ENCODE data around the gene SEPTIN2. TPM values are rescaled to one million over a fixed set of nuclear protein-coding genes. Genes with fewer than 3 reads are reported as not detected.

SEPTIN2 gene
- total RNA-seq, 2 experiments from 2014 or later = 198 to 275 TPM

DNA sequence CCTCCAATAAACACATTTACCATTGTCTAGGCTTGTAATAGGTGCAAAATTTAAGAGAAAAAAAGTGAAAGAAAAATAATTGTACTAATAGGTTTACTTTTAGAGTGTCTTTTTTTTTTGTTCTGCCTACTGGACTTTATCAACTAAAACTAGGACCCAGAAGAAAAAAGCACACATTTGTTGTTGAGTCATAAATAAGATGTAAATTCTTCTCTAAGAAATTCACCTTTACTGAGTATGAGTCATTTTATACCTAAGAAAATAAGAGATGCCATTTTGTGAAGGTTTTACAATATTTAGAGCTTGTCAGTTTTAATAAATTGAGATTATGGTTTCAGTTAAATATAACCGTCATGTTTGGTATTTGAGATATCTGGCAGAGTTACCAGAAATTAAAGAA, 59.6 kb downstream of the SEPTIN2 start:
- DNase-seq (ENCODE audit: low spot score) = no peak
- Histone ChIP-seq H3K36me3 (ENCODE audit: insufficient read depth, low read length) (peaks cover 21% of the 10 kb centered on the region), H3K4me3 (ENCODE audit: low read depth, low read length, poor library complexity, severe bottlenecking) (no peak overlapping the region), H3K4me2 (ENCODE audit: low read length) (no peak overlapping the region), H2AFZ (ENCODE audit: low read length) (no peak overlapping the region), H4K20me1 (ENCODE audit: insufficient read depth, low read length) (0 out of 2 replicates have a peak, but pooled peaks cover 3% of the 10 kb centered on the region), H3K9me3 (ENCODE audit: low read length) (no peaks in the 10 kb centered on the region), H3K4me1 (ENCODE audit: insufficient read depth, low read length, poor library complexity, severe bottlenecking) (peaks cover 49% of the 10 kb centered on the region), H3K9me2 (ENCODE audit: insufficient read depth, low read length) (no peaks in the 10 kb centered on the region), H3K27ac (ENCODE audit: low read depth, low read length, poor library complexity, severe bottlenecking) (no peak overlapping the region), H3K79me2 (ENCODE audit: insufficient read depth, low read depth, low read length) (peaks cover 1% of the 10 kb centered on the region; the same call in 1 of the 2 replicates)
- CTCF ChIA-PET (ENCODE audit: unreplicated experiment) = no interaction called here
- POLR2A ChIA-PET = interaction anchor here (0.7 to 3.2 kb wide), 4 partner anchors 9 to 19 kb away, joined by 3 to 11 read pairs (median 7); no protein-coding TSS in a partner anchor
- BruUV-seq (replicated peaks) = no TSS peak
- no peak for TF ChIP-seq EZH2phosphoT487 (IDR thresholded peaks at IDR 0.05; ENCODE audit: borderline replicate concordance, low read depth, low read length)
- TF ChIP-seq, protein P1, sequence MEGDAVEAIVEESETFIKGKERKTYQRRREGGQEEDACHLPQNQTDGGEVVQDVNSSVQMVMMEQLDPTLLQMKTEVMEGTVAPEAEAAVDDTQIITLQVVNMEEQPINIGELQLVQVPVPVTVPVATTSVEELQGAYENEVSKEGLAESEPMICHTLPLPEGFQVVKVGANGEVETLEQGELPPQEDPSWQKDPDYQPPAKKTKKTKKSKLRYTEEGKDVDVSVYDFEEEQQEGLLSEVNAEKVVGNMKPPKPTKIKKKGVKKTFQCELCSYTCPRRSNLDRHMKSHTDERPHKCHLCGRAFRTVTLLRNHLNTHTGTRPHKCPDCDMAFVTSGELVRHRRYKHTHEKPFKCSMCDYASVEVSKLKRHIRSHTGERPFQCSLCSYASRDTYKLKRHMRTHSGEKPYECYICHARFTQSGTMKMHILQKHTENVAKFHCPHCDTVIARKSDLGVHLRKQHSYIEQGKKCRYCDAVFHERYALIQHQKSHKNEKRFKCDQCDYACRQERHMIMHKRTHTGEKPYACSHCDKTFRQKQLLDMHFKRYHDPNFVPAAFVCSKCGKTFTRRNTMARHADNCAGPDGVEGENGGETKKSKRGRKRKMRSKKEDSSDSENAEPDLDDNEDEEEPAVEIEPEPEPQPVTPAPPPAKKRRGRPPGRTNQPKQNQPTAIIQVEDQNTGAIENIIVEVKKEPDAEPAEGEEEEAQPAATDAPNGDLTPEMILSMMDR (conservative IDR thresholded peaks at IDR 0.05; ENCODE audit: low read length) = no peak
- intact Hi-C loops (cut with micrococcal nuclease; ENCODE audit: unreplicated experiment) = no loop called here

DNA sequence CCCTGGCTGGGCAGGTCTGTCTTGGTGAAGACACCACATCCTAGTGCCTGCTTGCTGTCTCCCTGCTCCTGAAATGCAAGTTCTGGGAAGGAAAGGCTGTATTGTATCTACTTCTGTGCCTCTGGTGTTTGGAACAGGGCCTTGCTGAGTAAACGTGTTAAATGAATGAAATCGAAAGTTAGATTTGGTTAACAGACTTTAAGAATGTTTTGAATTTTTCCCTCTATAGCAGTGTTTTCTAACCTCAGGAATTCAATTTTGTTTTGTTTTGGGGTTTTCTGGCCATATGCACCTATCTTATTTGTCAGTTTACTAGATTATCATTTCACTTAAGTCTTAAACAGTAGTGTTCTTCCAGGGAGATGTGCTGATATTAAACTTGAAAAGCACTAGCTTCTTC, 61.1 kb downstream of the SEPTIN2 start:
- H3K4me2 ChIP-seq (ENCODE audit: low read length) = no peak overlapping the region
- H2AFZ ChIP-seq (ENCODE audit: low read length) = no peak overlapping the region
- H3K79me2 ChIP-seq (ENCODE audit: insufficient read depth, low read depth, low read length) = no peaks in the 10 kb centered on the region
- no peaks in the 10 kb centered on the region for H3K9me3 ChIP-seq (ENCODE audit: low read length)
- DNase-seq (ENCODE audit: low spot score) = no peak
- H3K4me1 ChIP-seq (ENCODE audit: insufficient read depth, low read length, poor library complexity, severe bottlenecking) = peaks cover 37% of the 10 kb centered on the region
- ChIA-PET CTCF (ENCODE audit: unreplicated experiment) (no interaction called here), POLR2A (interaction anchor here (0.5 to 3.2 kb wide), 3 partner anchors 17 to 237 kb away, joined by 3 to 11 read pairs (median 3); no protein-coding TSS in a partner anchor)
- H3K9me2 ChIP-seq (ENCODE audit: insufficient read depth, low read length) = no peaks in the 10 kb centered on the region
- H3K27ac ChIP-seq (ENCODE audit: low read depth, low read length, poor library complexity, severe bottlenecking) = no peak overlapping the region
- H3K36me3 ChIP-seq (ENCODE audit: insufficient read depth, low read length) = peaks cover 21% of the 10 kb centered on the region
- intact Hi-C loops (cut with micrococcal nuclease; ENCODE audit: unreplicated experiment) = no loop called here
- TF ChIP-seq EZH2phosphoT487 (IDR thresholded peaks at IDR 0.05; ENCODE audit: borderline replicate concordance, low read depth, low read length) = no peak
- TF ChIP-seq, protein P1 (conservative IDR thresholded peaks at IDR 0.05; ENCODE audit: low read length) = no peak
- no peak overlapping the region for H3K4me3 ChIP-seq (ENCODE audit: low read depth, low read length, poor library complexity, severe bottlenecking)
- no TSS peak for BruUV-seq (replicated peaks)
- 0 out of 2 replicates have a peak, but pooled peaks cover 3% of the 10 kb centered on the region for H4K20me1 ChIP-seq (ENCODE audit: insufficient read depth, low read length)

DNA sequence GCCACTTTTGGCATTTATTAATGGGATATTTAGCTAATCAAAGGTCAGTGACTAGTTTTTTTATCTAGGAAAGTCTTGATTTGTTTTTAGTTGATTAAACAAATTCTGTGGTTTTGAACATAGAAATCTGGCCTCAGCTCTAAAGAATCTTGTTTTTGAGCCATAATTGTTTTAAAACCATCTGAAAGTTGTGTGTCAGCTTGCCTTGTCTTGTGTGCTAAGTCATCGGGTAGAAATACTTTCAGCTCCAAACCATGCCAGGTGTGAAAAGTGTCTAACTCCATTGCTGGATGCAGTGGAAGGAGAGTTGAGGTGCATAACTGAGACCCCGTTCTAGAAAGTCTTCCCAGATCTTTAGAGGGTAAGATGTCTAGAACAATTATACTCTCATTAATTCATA, 63.1 kb downstream of the SEPTIN2 start:
- intact Hi-C loops (cut with micrococcal nuclease; ENCODE audit: unreplicated experiment) = no loop called here
- Histone ChIP-seq H3K4me2 (ENCODE audit: low read length) (no peak overlapping the region), H3K4me1 (ENCODE audit: insufficient read depth, low read length, poor library complexity, severe bottlenecking) (peaks cover 17% of the 10 kb centered on the region), H3K4me3 (ENCODE audit: low read depth, low read length, poor library complexity, severe bottlenecking) (no peak overlapping the region), H3K9me2 (ENCODE audit: insufficient read depth, low read length) (no peaks in the 10 kb centered on the region), H4K20me1 (ENCODE audit: insufficient read depth, low read length) (no peaks in the 10 kb centered on the region), H3K36me3 (ENCODE audit: insufficient read depth, low read length) (peaks cover 28% of the 10 kb centered on the region), H2AFZ (ENCODE audit: low read length) (no peak overlapping the region), H3K79me2 (ENCODE audit: insufficient read depth, low read depth, low read length) (no peaks in the 10 kb centered on the region), H3K27ac (ENCODE audit: low read depth, low read length, poor library complexity, severe bottlenecking) (no peak overlapping the region), H3K9me3 (ENCODE audit: low read length) (no peaks in the 10 kb centered on the region)
- TF ChIP-seq EZH2phosphoT487 (IDR thresholded peaks at IDR 0.05; ENCODE audit: borderline replicate concordance, low read depth, low read length) = no peak
- TF ChIP-seq, protein P1 (conservative IDR thresholded peaks at IDR 0.05; ENCODE audit: low read length) = no peak
- ChIA-PET POLR2A (interaction anchor here (1.0 kb wide), 1 partner anchor 19 kb away, joined by 4 read pairs; no protein-coding TSS in a partner anchor), CTCF (ENCODE audit: unreplicated experiment) (no interaction called here)
- no peak for DNase-seq (ENCODE audit: low spot score)
- BruUV-seq (replicated peaks) = no TSS peak

Measured in OCI-LY7 (cell line).